HEK293 (cell line): ENCODE measurements around the gene P2RX7.

ENCODE experiments used
- CTCF ChIP-seq: fragments of 450-650 bp; formaldehyde crosslinking; IDR thresholded peaks from 2 replicates; pipeline ENCODE4 v1.5.1; 2016; ENCODE audit warnings: missing biosample characterization, missing genetic modification characterization
- PBX3 ChIP-seq: sonication (generic); formaldehyde crosslinking; IDR thresholded peaks from 2 replicates; pipeline ENCODE4 v1.8.1; 2022; ENCODE audit warnings: mild to moderate bottlenecking, moderate library complexity, missing genetic modification reagents
- YY2 ChIP-seq: fragments of 450-650 bp; formaldehyde crosslinking; IDR thresholded peaks from 2 replicates; pipeline ENCODE4 v1.5.1; 2016; ENCODE audit warnings: missing biosample characterization, missing genetic modification characterization
- ZNF121 ChIP-seq: fragments of 450-650 bp; formaldehyde crosslinking; IDR thresholded peaks from 2 replicates; pipeline ENCODE4 v1.5.1; 2016; ENCODE audit warnings: missing biosample characterization, missing genetic modification characterization
- ZNF174 ChIP-seq: fragments of 450-650 bp; formaldehyde crosslinking; IDR thresholded peaks from 2 replicates; pipeline ENCODE4 v1.5.0; 2017; ENCODE audit warnings: missing biosample characterization, mild to moderate bottlenecking, missing genetic modification characterization
- ZNF274 ChIP-seq, 2 experiments: fragments of 200-500 bp in 1 of 2; fragments of 450-650 bp in 1 of 2; sonication (Bioruptor generic) in 1 of 2; formaldehyde crosslinking in 1 of 2; IDR thresholded peaks; 2 replicates each; pipeline versions ENCODE4 v1.5.1 to v1.6.1; 2014 to 2016; ENCODE audit warnings: borderline replicate concordance in 1 of 2, inconsistent platforms in 1 of 2, low read length in 1 of 2, missing biosample characterization in 1 of 2, missing genetic modification characterization in 1 of 2
- ZNF354C ChIP-seq: fragments of 450-650 bp; formaldehyde crosslinking; IDR thresholded peaks from 2 replicates; pipeline ENCODE4 v1.5.1; 2016; ENCODE audit warnings: missing biosample characterization, missing genetic modification characterization, low read depth, borderline replicate concordance
- ZNF449 ChIP-seq: fragments of 450-650 bp; formaldehyde crosslinking; IDR thresholded peaks from 2 replicates; pipeline ENCODE4 v1.5.1; 2017; ENCODE audit warnings: missing biosample characterization, mild to moderate bottlenecking, missing genetic modification characterization, moderate library complexity
- ZNF580 ChIP-seq: fragments of 450-650 bp; formaldehyde crosslinking; IDR thresholded peaks from 2 replicates; pipeline ENCODE4 v1.5.1; 2016; ENCODE audit warnings: missing biosample characterization, missing genetic modification characterization
- ZNF704 ChIP-seq: fragments of 450-650 bp; formaldehyde crosslinking; IDR thresholded peaks from 2 replicates; pipeline ENCODE4 v1.5.1; 2016; ENCODE audit warnings: missing biosample characterization, missing genetic modification characterization
- ZNF747 ChIP-seq: fragments of 450-650 bp; formaldehyde crosslinking; IDR thresholded peaks from 2 replicates; pipeline ENCODE4 v1.5.1; 2016; ENCODE audit warnings: missing biosample characterization, missing genetic modification characterization
- ZXDB ChIP-seq: fragments of 450-650 bp; formaldehyde crosslinking; IDR thresholded peaks from 2 replicates; pipeline ENCODE4 v1.5.1; 2016; ENCODE audit warnings: missing biosample characterization, missing genetic modification characterization

- TF ChIP-seq CTCF (tag by site-specific recombination) (no peak), ZNF747 (tag by site-specific recombination) (no peak), ZNF174 (tag by site-specific recombination) (no peak), ZNF274 (IDR thresholded peaks at IDR 0.05; ENCODE audit: low read length) (no peak), ZNF274 (tag by site-specific recombination; IDR thresholded peaks at IDR 0.05; ENCODE audit: borderline replicate concordance) (no peak), ZXDB (no peak), ZNF449 (no peak), ZNF704 (tag by site-specific recombination) (no peak), ZNF580 (tag by site-specific recombination) (no peak), YY2 (no peak), ZNF354C (tag by site-specific recombination) (no peak), ZNF121 (tag by site-specific recombination) (no peak), PBX3 (CRISPR knock-in tag) (no peak)
These were observed 57.0 kb downstream of the P2RX7 start for GRCh38 chr12:121189619-121190155.
